ENCODE measurements around the gene TEX261.

Gene TEX261

DNA sequence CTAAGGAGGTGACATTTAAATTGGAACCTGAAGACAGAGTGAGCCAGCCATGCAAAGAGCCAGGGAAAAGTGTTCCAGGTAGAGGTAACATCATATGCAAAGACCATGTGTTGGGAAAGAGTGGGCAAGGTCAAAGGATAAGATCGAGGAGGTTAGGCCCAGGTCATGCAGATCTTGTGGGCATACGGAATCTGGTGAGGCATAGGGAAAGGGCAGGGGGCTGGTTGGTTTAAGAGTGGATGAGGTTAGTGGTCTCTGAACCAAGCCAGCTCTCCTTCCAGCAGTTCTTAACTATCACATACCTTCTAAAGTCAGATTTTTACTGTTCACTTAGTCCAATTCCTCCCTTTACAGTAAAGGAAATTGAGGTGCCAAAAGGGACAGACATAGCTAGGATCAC, 13.3 kb downstream of the TEX261 start:
- no peak for DNase-seq

GRCh38 chr2:70979626-70980025, 15.0 kb downstream of the TEX261 start:
- DNase-seq, result no peak

DNA sequence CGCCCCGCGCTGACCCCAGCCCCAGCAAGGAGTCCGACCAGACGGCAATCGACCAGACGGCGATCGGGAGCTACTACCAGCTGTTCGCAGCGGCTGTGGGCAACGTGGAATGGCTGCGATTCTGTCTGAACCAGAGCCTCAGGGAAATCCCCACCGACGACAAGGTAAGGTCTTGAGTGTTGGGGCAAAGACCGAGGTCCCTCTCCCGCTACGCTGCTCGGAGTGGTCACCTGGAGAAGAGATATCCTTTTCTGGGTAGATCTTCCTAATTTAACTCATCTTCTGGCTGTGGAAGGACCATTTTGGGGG, 15.5 kb downstream of the TEX261 start:
- no peak for DNase-seq

DNA sequence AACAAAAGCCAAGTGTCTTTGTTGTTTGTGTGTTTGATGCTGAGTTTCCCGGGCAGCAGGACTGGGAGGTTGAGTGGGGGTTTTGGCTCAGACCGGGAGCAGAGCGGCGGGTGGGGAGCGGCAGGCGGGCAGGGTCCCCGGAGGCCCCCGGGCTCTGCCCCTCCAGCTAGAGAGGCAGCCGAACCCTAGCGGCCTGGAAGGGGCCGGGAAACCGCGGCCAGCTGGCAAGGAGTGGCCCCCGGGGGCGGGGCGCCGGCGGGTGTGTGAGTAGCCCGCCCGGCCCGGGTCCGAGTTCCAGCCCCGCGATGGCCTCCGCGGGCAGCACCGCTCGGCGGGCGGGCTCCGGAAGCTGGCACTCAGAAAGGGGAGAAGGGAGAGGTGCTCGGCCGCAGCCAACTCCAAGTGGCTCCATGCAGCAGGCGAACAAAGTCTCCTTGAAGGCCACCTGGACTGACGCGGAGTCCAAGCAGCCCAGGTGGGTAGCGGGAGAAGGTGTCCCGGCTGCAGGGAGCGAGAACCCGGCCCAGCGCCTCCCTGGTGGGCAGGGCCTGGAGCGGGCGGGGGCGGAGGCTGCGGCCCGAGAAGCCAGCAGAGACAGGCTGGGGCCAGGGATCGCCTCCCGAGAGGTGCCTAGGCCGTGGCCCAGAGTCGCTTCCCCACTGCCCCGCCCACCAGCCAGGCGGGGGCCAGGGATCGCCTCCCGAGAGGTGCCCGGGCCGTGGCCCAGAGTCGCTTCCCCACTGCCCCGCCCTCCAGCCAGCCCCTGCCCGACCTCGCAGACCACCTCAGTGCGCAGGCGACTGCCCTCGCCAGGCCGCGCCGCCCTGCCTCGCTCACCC, 16.1 kb downstream of the TEX261 start, which contains the start of gene ANKRD53:
TSS of gene ANKRD53 (plus strand) at position 290 of the 839 bp plus-strand sequence. CDS start at position 306, 16 bp downstream.
- peak; percentile 84 for DNase-seq

DNA sequence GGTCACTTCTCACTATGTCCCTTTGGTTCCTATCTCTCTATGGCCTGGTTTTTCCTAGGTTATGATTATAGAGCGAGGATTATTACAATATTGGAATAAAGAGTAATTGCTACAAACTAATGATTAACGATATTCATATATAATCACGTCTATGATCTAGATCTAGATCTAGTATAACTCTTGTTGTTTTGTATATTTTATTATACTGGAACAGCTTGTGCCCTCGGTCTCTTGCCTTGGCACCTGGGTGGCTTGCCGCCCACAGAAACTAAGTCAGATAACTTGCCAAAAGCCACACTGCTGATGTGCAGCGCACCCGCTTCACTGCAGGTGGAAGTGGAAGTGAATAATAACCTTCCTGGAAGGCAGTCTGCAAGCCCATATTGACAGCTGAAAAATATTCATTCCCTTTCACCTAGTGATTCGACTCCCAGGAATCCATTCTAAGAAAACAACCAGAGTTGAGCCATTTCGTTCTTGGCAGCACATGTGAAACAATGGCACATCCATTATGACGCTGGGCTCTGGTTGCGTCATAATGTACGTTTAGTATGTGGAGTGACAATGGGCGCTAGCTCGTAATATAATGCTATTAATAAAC, 17.0 kb downstream of the TEX261 start:
- peak; percentile 52 for DNase-seq

DNA sequence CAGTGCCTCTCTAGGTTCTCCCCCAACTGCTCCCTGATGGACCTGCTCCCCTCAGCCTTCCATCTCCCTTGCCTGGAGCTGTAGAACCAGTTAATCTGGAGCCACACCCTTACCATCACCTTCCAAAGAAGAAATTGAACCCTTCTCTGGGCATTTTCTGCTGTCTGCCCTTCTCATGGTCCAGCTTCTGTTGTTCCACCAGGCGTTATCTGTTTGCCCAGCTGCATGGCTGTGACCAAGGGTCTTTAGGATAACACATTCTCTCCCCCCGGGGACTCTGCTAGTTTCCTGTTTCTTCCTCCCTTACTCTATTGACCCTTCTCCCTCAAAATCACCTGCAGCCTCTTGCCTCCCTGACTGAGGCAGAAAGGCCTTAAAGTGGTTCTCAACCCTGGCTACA, 19.4 kb downstream of the TEX261 start:
- DNase-seq, result no peak

DNA sequence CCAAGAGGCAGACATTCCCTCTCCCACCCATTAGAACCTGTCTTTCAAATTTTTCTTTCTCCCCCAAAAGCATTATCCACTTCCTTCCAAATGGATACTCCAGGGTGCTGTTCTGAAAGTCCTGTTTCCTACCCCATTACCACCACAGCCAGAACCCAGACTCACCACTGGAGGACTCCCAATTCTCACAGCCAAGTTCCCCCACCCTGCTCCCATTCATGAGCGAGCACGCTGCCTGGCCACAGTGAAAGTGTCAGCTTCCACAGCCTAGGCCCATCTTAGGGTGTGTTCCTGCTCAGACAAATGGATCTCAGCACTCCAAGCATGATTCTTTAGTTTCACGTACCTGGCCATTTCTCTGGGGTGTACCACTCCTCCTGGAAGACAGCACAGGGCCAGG, 20.1 kb downstream of the TEX261 start:
- no peak for DNase-seq

GRCh38 chr2:70967189-70967588, 27.5 kb downstream of the TEX261 start:
- no peak for DNase-seq

DNA sequence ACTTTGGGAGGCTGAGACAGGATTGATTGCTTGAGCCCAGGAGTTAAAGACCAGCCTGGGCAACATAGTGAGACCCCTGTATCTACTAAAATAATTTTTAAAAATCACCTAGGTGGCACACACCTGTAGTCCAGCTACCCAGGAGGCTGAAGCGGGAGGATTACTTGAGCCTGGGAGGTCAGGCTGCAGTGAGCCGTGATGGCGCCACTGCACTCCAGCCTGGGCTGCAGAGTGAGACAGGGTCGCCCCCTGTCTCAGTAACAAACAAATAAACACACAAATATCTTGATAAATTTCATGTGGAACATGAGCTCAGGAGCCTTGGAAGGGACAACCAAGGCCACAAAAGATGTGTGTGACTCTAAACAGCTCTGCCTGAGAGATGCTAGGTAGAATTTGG, 28.0 kb downstream of the TEX261 start:
- DNase-seq, result no peak

DNA sequence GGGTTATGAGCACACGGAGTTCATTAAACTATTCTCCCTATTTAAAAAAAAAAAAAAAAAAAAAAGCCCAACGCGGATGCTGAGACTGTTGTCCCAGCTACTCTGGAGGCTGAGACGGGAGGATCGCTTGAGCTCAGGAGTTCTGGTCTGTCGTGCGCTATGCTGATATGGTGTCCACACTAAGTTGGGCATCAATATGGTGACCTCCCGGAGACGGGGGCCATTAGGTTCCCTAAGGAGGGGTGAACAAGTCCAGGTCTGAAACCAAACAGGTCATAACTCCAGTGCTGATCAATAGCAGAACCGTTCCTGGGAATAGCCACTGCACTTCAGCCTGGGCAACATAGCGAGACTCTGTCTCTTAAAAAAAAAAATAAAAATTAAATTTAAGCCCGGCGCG, 29.2 kb downstream of the TEX261 start:
- DNase-seq, result no peak

GRCh38 chr2:70964596-70965386, 29.9 kb downstream of the TEX261 start:
- DNase-seq, result peak; percentile 72

DNA sequence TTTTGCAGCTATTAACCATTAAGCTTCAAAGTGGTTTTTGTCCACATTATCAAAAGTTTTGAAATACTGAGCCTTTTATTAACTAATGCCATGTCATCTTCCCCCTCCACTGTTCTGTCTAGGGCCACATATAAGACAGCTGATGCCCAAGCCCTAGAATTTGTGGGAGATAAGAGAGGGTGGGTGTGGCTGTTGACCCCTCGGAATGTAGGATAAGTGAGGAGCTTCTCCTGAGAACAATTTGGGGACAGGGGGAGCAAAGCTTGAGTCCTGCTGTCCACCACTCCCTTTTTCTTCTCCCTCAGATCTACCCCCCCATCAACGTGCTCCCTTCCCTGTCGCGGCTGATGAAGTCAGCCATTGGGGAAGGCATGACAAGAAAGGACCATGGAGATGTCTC, 30.5 kb downstream of the TEX261 start:
- DNase-seq, result no peak

GRCh38 chr2:70962885-70963878, 31.5 kb downstream of the TEX261 start:
- DNase-seq, result no peak

DNA sequence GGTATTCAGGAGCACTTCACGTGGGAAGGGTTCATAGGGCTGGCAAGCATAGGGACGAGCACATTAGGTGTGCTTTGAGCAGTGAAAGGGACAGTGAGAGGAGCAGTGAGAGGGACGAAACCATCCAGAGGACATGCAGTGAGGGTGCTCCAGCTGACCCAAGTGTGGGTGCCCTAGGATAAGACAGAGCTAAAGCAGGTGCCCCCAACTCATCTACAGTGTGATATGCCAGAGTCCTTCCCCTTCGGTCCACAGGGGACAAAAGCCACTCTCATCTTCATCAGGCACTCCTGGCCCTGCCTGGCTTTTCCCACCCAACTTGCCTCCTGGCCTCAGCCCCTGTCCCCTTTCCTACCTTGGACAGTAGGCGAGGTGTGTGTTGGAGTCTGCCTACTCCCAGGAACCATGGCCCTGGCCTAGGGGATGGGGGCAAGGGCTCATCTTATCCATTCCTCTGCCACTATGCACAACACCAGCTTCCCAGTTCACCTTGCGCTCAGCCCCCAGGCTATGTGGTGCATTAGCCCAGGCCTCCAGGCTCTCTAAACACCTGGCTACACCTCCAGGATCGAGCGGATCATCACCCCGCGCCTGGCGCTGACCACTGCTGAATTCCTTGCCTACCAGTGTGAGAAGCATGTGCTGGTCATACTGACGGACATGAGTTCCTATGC, 32.3 kb downstream of the TEX261 start:
- DNase-seq, result no peak

DNA sequence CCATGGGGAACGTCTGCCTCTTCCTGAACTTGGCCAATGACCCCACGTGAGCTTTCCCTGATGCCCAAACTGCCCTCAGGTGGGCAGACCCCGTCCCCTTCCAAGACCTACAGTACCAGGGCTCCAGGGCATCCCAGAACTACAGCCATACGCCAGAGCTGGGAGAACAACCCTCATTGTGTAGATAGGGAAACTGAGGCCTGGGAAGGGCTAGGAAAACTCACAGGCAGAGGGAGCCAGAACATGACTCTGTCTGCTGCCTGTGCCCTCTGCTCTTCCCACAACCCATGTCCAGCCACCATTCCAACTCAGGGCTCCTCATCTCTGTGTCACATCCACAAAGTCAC, 33.1 kb downstream of the TEX261 start:
- no peak for DNase-seq

GRCh38 chr2:70960833-70961647, 33.6 kb downstream of the TEX261 start:
- DNase-seq, result no peak

- no peak for DNase-seq
Measured at GRCh38 chr2:70959851-70960832, 34.5 kb downstream of the TEX261 start.

DNA sequence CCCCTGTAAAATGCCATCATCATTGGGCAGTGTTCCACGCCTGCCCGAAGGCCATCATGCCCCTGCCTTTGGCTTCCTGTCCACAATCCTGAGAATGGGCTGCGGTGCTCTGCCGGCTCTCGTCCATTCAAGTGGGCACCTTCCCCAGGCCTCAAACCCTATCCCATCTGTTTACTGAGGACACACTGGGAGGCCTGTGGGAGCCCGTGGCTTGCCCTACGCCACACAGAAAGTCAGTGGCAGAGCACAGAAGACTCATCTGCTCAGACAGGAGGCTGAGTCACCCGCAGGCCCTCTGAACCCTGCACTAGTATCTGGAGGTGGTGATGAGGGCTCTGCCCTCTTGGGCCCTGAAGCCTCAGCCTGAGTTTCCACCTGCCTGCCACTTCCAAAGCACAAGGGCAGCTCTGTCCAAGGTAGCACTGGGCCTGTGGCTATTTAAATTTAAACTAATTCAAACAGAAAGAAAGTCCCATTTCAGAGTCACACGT, 35.4 kb downstream of the TEX261 start:
- no peak for DNase-seq

DNA sequence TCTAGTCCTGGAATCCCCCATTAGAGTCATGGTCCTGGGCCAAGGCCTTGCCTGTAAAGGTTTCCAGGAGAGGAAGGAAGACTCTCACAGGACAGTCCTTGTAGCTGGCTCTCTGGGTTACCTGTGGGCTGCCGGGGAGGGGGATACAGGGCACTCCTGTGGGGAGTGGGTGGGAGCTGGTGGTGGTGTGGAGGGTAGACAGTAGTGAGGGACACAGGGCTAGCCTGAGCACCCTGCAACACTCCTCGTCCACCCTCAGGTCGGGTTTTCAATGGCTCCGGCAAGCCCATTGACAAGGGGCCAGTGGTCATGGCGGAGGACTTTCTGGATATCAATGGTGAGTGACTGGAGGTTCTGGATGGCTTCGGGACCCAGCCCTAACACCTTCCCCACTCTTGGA, 35.9 kb downstream of the TEX261 start:
- no peak for DNase-seq

DNA sequence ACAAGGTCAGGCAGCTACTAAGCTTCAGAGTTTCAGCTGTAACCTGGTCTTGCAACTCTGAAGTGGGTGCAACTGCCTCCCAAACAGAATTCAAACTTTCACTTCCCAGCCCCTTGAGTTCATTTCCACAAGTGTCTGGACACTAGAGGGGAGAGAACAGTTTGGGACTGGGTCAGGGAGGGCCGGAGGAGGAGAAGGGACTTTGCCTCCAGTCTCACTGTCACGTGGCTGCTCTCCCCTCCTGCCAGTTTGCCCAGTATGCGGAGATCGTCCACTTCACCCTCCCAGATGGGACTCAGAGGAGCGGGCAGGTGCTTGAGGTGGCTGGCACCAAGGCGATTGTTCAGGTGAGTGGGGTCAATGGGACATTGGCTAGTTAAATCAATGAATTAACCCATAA, 36.9 kb downstream of the TEX261 start:
- no peak for DNase-seq

All from retina (tissue), 1 donor.